Vagina (tissue), 2 donors: ENCODE results near the gene GALNT16.

Source experiments
- CTCF ChIP-seq, 3 experiments: fragments of 450-650 bp in 2 of 3; fragments of 200-600 bp in 1 of 3; sonication (generic) in 1 of 3; IDR thresholded peaks; one replicate each; pipeline ENCODE4 v1.5.1; 2017 to 2019; ENCODE audit warnings: antibody characterized with exemption in 3 of 3, mild to moderate bottlenecking in 2 of 3, moderate library complexity in 2 of 3
- POLR2A ChIP-seq, 2 donors: fragments of 450-650 bp; IDR thresholded peaks; one replicate each; pipeline ENCODE4 v1.6.1; 2017; ENCODE audit warnings: antibody characterized with exemption in 2 of 2, mild to moderate bottlenecking in 2 of 2, moderate library complexity in 2 of 2
- POLR2AphosphoS5 ChIP-seq, 2 donors: sonication (generic); formaldehyde crosslinking; IDR thresholded peaks; one replicate each; pipeline ENCODE4 v1.9.0; 2017; ENCODE audit warnings: antibody characterized with exemption in 2 of 2, mild to moderate bottlenecking in 2 of 2, low read depth in 1 of 2; ENCODE audit not compliant: insufficient read depth in 1 of 2

- TF ChIP-seq CTCF (IDR thresholded peaks at IDR 0.05) (no peak), POLR2A (IDR thresholded peaks at IDR 0.05) (no peak), POLR2AphosphoS5 (IDR thresholded peaks at IDR 0.05; ENCODE audit: insufficient read depth in 1 of 2, low read depth in 1 of 2) (no peak)
Measured at GRCh38 chr14:69372146-69372545, 112.2 kb downstream of the GALNT16 start.
